Measurements from ENCODE around the gene EPHX1.

The EPHX1 gene

GRCh38 chr1:225848030-225848955 is 38.4 kb downstream of the EPHX1 start:
- no peaks in the 10 kb centered on the region for H4K20me1 ChIP-seq (ENCODE audit: control insufficient read depth, insufficient read depth, low read depth, low read length)
- no peaks in the 10 kb centered on the region for H3K9me3 ChIP-seq (ENCODE audit: control insufficient read depth, insufficient read depth, low read length)
- no peaks in the 10 kb centered on the region for H3K9me2 ChIP-seq (replicated peaks; ENCODE audit: control insufficient read depth, low read length)
- TF ChIP-seq CTCF (IDR thresholded peaks at IDR 0.05; ENCODE audit: low read depth, low read length, poor library complexity, severe bottlenecking) (no peak), EZH2phosphoT487 (IDR thresholded peaks at IDR 0.05; ENCODE audit: borderline replicate concordance, low read length) (no peak)
- 0 out of 2 replicates have a peak, but pooled peaks cover 4% of the 10 kb centered on the region for H3F3A ChIP-seq (ENCODE audit: control insufficient read depth, insufficient read depth)
- H3K4me2 ChIP-seq (ENCODE audit: low read length) = peak overlapping the region; percentile 51
- H3K4me1 ChIP-seq (ENCODE audit: control insufficient read depth, low read length) = peaks cover 15% of the 10 kb centered on the region
- H3K36me3 ChIP-seq (ENCODE audit: control insufficient read depth, low read length) = no peaks in the 10 kb centered on the region
- H3K27me3 ChIP-seq (ENCODE audit: control insufficient read depth, low read length) = no peaks in the 10 kb centered on the region
- peak overlapping the region; percentile 29 for H3K4me3 ChIP-seq (ENCODE audit: low read length)
- no peak overlapping the region for H3K27ac ChIP-seq (ENCODE audit: low read depth, low read length)
- no peaks in the 10 kb centered on the region for H3K79me2 ChIP-seq (ENCODE audit: control insufficient read depth, low read length)

- Histone ChIP-seq H3K4me1 (ENCODE audit: control insufficient read depth, low read length) (peaks cover 15% of the 10 kb centered on the region), H3K9me2 (replicated peaks; ENCODE audit: control insufficient read depth, low read length) (no peaks in the 10 kb centered on the region), H3K27me3 (ENCODE audit: control insufficient read depth, low read length) (no peaks in the 10 kb centered on the region), H3K79me2 (ENCODE audit: control insufficient read depth, low read length) (no peaks in the 10 kb centered on the region), H3F3A (ENCODE audit: control insufficient read depth, insufficient read depth) (0 out of 2 replicates have a peak, but pooled peaks cover 4% of the 10 kb centered on the region), H4K20me1 (ENCODE audit: control insufficient read depth, insufficient read depth, low read depth, low read length) (no peaks in the 10 kb centered on the region), H3K9me3 (ENCODE audit: control insufficient read depth, insufficient read depth, low read length) (no peaks in the 10 kb centered on the region), H3K4me2 (ENCODE audit: low read length) (no peak overlapping the region), H3K27ac (ENCODE audit: low read depth, low read length) (no peak overlapping the region), H3K36me3 (ENCODE audit: control insufficient read depth, low read length) (no peaks in the 10 kb centered on the region), H3K4me3 (ENCODE audit: low read length) (no peak overlapping the region)
- TF ChIP-seq EZH2phosphoT487 (IDR thresholded peaks at IDR 0.05; ENCODE audit: borderline replicate concordance, low read length) = no peak
- no peak for TF ChIP-seq CTCF (IDR thresholded peaks at IDR 0.05; ENCODE audit: low read depth, low read length, poor library complexity, severe bottlenecking)
Observed at GRCh38 chr1:225849925-225850324, 40.0 kb downstream of the EPHX1 start.

GRCh38 chr1:225850370-225850769 is 40.4 kb downstream of the EPHX1 start:
- no peak for TF ChIP-seq CTCF (IDR thresholded peaks at IDR 0.05; ENCODE audit: low read depth, low read length, poor library complexity, severe bottlenecking)
- no peak for TF ChIP-seq EZH2phosphoT487 (IDR thresholded peaks at IDR 0.05; ENCODE audit: borderline replicate concordance, low read length)
- Histone ChIP-seq H3K79me2 (ENCODE audit: control insufficient read depth, low read length) (no peaks in the 10 kb centered on the region), H4K20me1 (ENCODE audit: control insufficient read depth, insufficient read depth, low read depth, low read length) (no peaks in the 10 kb centered on the region), H3K9me2 (replicated peaks; ENCODE audit: control insufficient read depth, low read length) (no peaks in the 10 kb centered on the region), H3K36me3 (ENCODE audit: control insufficient read depth, low read length) (no peaks in the 10 kb centered on the region), H3K27me3 (ENCODE audit: control insufficient read depth, low read length) (no peaks in the 10 kb centered on the region), H3K4me3 (ENCODE audit: low read length) (no peak overlapping the region), H3F3A (ENCODE audit: control insufficient read depth, insufficient read depth) (0 out of 2 replicates have a peak, but pooled peaks cover 4% of the 10 kb centered on the region), H3K9me3 (ENCODE audit: control insufficient read depth, insufficient read depth, low read length) (no peaks in the 10 kb centered on the region), H3K4me1 (ENCODE audit: control insufficient read depth, low read length) (peaks cover 15% of the 10 kb centered on the region), H3K4me2 (ENCODE audit: low read length) (no peak overlapping the region), H3K27ac (ENCODE audit: low read depth, low read length) (no peak overlapping the region)

Measured in DOHH2 (cell line).